ENCODE measurements around the gene C1orf167.

C1orf167 gene

GRCh38 chr1:11796036-11796828 is 34.2 kb downstream of the C1orf167 start:
- TF ChIP-seq FOXM1 (IDR thresholded peaks at IDR 0.05; ENCODE audit: borderline replicate concordance, low read depth) (no peak), CREB1 (IDR thresholded peaks at IDR 0.05; ENCODE audit: low read depth) (no peak), EGR1 (IDR thresholded peaks at IDR 0.05) (peak; percentile 67)

DNA sequence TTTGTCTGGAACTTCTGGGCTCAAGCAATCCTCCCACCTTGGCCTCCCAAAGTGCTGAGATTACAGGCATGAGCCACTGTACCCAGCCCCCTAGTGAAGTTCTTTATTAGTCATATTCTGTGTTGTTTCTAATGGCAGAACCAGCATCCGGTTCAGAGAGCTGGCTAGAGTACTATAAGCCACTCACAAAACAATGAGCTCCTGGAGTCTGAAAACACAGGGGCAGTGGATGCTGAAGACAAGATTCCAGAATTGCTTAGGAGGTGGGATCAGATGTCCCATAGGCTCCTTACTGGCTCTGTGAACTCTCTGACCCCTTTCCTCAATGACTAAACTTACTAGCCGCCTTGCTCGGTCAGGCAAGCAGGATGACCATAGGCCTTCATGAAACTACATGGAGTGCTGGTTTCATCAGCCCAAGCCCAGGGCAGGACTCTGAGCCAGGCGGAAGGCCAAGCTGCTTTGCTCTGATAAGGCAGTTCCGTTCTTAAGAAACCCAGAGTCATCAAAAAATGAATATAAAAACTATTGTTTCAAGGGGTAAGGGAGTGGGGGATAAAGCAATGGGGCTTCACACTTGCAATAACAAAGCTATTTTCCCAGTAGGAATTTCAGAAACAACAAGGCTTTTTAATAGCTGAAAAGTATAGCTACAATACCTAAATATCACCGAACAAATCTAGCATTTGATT is 35.7 kb downstream of the C1orf167 start:
- TF ChIP-seq MAX (IDR thresholded peaks at IDR 0.05): no peak
- TF ChIP-seq FOXM1 (IDR thresholded peaks at IDR 0.05; ENCODE audit: borderline replicate concordance, low read depth): no peak
- TF ChIP-seq TCF12 (IDR thresholded peaks at IDR 0.05; ENCODE audit: low read depth): no peak
- no peak for TF ChIP-seq TAF1 (IDR thresholded peaks at IDR 0.05; ENCODE audit: low read depth)
- TF ChIP-seq, protein P1, sequence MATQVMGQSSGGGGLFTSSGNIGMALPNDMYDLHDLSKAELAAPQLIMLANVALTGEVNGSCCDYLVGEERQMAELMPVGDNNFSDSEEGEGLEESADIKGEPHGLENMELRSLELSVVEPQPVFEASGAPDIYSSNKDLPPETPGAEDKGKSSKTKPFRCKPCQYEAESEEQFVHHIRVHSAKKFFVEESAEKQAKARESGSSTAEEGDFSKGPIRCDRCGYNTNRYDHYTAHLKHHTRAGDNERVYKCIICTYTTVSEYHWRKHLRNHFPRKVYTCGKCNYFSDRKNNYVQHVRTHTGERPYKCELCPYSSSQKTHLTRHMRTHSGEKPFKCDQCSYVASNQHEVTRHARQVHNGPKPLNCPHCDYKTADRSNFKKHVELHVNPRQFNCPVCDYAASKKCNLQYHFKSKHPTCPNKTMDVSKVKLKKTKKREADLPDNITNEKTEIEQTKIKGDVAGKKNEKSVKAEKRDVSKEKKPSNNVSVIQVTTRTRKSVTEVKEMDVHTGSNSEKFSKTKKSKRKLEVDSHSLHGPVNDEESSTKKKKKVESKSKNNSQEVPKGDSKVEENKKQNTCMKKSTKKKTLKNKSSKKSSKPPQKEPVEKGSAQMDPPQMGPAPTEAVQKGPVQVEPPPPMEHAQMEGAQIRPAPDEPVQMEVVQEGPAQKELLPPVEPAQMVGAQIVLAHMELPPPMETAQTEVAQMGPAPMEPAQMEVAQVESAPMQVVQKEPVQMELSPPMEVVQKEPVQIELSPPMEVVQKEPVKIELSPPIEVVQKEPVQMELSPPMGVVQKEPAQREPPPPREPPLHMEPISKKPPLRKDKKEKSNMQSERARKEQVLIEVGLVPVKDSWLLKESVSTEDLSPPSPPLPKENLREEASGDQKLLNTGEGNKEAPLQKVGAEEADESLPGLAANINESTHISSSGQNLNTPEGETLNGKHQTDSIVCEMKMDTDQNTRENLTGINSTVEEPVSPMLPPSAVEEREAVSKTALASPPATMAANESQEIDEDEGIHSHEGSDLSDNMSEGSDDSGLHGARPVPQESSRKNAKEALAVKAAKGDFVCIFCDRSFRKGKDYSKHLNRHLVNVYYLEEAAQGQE (IDR thresholded peaks at IDR 0.05; ENCODE audit: low read depth): no peak
- TF ChIP-seq CEBPB (IDR thresholded peaks at IDR 0.05): no peak
- TF ChIP-seq CREB1 (IDR thresholded peaks at IDR 0.05; ENCODE audit: low read depth): no peak
- TF ChIP-seq ZBTB7A (IDR thresholded peaks at IDR 0.05; ENCODE audit: low read depth): no peak
- TF ChIP-seq YY1 (IDR thresholded peaks at IDR 0.05; ENCODE audit: low read depth): no peak
- TF ChIP-seq NFIC (IDR thresholded peaks at IDR 0.05): no peak
- TF ChIP-seq EGR1 (IDR thresholded peaks at IDR 0.05): no peak
- no peak for TF ChIP-seq EP300 (IDR thresholded peaks at IDR 0.05; ENCODE audit: borderline replicate concordance)
- TF ChIP-seq, protein P2, sequence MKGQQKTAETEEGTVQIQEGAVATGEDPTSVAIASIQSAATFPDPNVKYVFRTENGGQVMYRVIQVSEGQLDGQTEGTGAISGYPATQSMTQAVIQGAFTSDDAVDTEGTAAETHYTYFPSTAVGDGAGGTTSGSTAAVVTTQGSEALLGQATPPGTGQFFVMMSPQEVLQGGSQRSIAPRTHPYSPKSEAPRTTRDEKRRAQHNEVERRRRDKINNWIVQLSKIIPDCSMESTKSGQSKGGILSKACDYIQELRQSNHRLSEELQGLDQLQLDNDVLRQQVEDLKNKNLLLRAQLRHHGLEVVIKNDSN (IDR thresholded peaks at IDR 0.05): no peak

DNA sequence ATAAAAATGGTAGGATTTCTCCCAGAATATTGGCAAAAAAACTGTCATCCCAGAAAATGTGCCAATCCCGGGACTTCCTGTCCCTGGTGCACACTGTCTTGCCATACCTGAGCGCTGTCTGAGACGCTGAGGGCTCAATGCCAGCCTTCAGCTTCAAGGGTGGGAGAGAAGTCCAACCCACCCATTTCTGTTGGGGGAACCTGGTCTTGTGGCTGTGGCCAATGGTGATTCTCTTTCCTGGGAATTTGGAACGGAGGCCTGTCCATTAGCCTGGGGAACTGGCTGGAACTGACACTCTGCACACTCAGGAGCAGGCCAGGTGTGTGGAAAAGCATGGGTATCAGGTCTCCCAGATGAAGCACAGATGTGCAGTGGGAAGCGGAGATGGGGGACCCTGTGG is 37.1 kb downstream of the C1orf167 start:
- TF ChIP-seq, protein P2 (IDR thresholded peaks at IDR 0.05): no peak
- TF ChIP-seq EP300 (IDR thresholded peaks at IDR 0.05; ENCODE audit: borderline replicate concordance) (no peak), MAX (IDR thresholded peaks at IDR 0.05) (no peak), ZBTB7A (IDR thresholded peaks at IDR 0.05; ENCODE audit: low read depth) (no peak), EGR1 (IDR thresholded peaks at IDR 0.05) (no peak), CEBPB (IDR thresholded peaks at IDR 0.05) (no peak), FOXM1 (IDR thresholded peaks at IDR 0.05; ENCODE audit: borderline replicate concordance, low read depth) (no peak)
- TF ChIP-seq, protein P1 (IDR thresholded peaks at IDR 0.05; ENCODE audit: low read depth): no peak

GRCh38 chr1:11799896-11800295 is 37.9 kb downstream of the C1orf167 start:
- TF ChIP-seq TAF1 (IDR thresholded peaks at IDR 0.05; ENCODE audit: low read depth) (no peak), NFIC (IDR thresholded peaks at IDR 0.05) (no peak), RAD21 (IDR thresholded peaks at IDR 0.05; ENCODE audit: low read depth) (no peak), EGR1 (IDR thresholded peaks at IDR 0.05) (no peak), TEAD4 (IDR thresholded peaks at IDR 0.05) (no peak), CREB1 (IDR thresholded peaks at IDR 0.05; ENCODE audit: low read depth) (no peak), EP300 (IDR thresholded peaks at IDR 0.05; ENCODE audit: borderline replicate concordance) (no peak), FOXM1 (IDR thresholded peaks at IDR 0.05; ENCODE audit: borderline replicate concordance, low read depth) (no peak), TCF12 (IDR thresholded peaks at IDR 0.05; ENCODE audit: low read depth) (no peak), YY1 (IDR thresholded peaks at IDR 0.05; ENCODE audit: low read depth) (no peak), CEBPB (IDR thresholded peaks at IDR 0.05) (no peak), ZBTB7A (IDR thresholded peaks at IDR 0.05; ENCODE audit: low read depth) (no peak), MAX (IDR thresholded peaks at IDR 0.05) (no peak)
- TF ChIP-seq, protein P2 (IDR thresholded peaks at IDR 0.05): no peak
- TF ChIP-seq, protein P1 (IDR thresholded peaks at IDR 0.05; ENCODE audit: low read depth): no peak

Data from Ishikawa (cell line).